Smooth muscle cell of the coronary artery (primary cell): ENCODE data around the gene MSX2. TPM values are rescaled to one million over a fixed set of nuclear protein-coding genes. Genes with fewer than 3 reads are reported as not detected.

ENCODE experiments used
- total RNA-seq: library from RNA; depleted of rRNA; stranded (reverse); fragments of >200 nt; gene quantifications from 2 replicates; pipeline ENCODE4 v1.2.3, GENCODE V29; 2014; ENCODE audit warnings: low replicate concordance

MSX2 gene
- total RNA-seq, result 0.08 and 4.6 TPM in 2 replicates

GRCh38 chr5:174724484-174725260 lies at the start of gene MSX2:
Gene MSX2, plus strand, starts transcription at chr5:174724582. Its CDS starts 78 bp downstream, at chr5:174724660.

